HUES48 (cell line): ENCODE data around the gene KMT5C.

Source experiments
- H3K27ac ChIP-seq: one replicate; pipeline ENCODE4 v1.7.0; 2013; ENCODE audit warnings: low read depth, low read length, inconsistent platforms
- H3K27me3 ChIP-seq: 2 replicates; pipeline ENCODE4 v1.6.1; 2013; ENCODE audit warnings: mild to moderate bottlenecking, low read length; ENCODE audit not compliant: control insufficient read depth, insufficient read depth
- H3K36me3 ChIP-seq: 2 replicates; pipeline ENCODE4 v1.6.1; 2013; ENCODE audit warnings: low read length; ENCODE audit not compliant: control insufficient read depth, insufficient read depth
- H3K4me1 ChIP-seq: 2 replicates; pipeline ENCODE4 v1.6.1; 2013; ENCODE audit warnings: mild to moderate bottlenecking, low read length; ENCODE audit not compliant: control insufficient read depth, insufficient read depth
- H3K4me3 ChIP-seq: 2 replicates; pipeline ENCODE4 v1.5.1; 2013; ENCODE audit warnings: mild to moderate bottlenecking, low read depth, low read length
- H3K9ac ChIP-seq: 2 replicates; pipeline ENCODE4 v1.6.1; 2013; ENCODE audit warnings: mild to moderate bottlenecking, low read depth, low read length, moderate library complexity
- H3K9me3 ChIP-seq: 2 replicates; pipeline ENCODE4 v1.6.1; 2013; ENCODE audit warnings: low read length; ENCODE audit not compliant: control insufficient read depth, insufficient read depth

Gene KMT5C

DNA sequence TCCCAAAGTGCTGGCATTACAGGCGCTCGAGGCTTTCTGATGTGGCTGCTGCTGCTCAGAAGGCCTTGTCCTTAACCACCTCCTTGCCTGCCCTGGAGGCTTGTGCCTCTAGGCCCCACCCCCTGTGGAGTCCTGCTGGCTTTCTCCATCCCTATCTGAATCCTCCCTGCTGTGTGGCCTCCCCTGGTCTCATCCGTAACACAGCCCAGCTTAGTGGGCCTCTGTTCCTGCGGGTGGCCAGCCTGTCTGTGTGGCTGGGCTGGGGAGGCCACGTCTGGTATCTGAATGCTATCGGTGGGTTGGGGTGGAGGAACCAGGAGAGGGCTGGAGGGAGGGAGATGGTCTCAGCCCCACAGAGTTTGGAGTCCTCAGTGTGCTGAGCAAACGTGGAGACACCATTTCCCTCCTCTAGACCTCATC, 50.8 kb downstream of the KMT5C start:
- peaks cover 39% of the 10 kb centered on the region for H3K36me3 ChIP-seq

DNA sequence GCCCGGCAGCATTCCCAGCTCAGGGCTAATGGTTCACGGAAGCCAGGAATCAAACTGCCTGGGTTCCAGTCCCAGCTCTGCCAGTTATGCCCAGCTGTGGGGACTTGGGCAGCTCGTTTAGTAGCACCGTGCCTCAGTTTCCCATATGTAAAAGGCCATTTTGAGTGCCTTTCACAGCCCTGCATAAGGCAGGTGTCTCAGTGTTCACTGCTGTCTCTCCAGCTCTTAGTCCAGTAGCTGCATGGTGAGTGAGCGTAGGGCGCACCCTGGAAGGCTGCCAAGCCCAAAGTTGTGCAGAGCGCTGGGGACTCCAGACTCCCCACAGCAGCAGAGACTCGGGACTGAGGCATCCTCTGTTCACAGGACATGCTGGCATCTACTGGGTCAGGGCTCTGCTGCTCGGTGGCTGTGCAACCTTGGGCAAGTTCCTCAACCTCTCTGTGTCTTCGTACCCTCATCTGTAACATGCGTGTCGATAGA, 51.6 kb downstream of the KMT5C start:
- Histone ChIP-seq H3K4me3 (no peak overlapping the region), H3K9ac (no peak overlapping the region), H3K27me3 (no peaks in the 10 kb centered on the region), H3K4me1 (peaks cover 41% of the 10 kb centered on the region), H3K9me3 (no peaks in the 10 kb centered on the region), H3K36me3 (peaks cover 38% of the 10 kb centered on the region), H3K27ac (no peak overlapping the region)

More for the DNA sequence above, 50.8 kb downstream of the KMT5C start:
- no peak overlapping the region for H3K4me3 ChIP-seq
- no peaks in the 10 kb centered on the region for H3K27me3 ChIP-seq
- peaks cover 41% of the 10 kb centered on the region for H3K4me1 ChIP-seq
- peak overlapping the region; percentile 2 for H3K27ac ChIP-seq
- no peak overlapping the region for H3K9ac ChIP-seq
- H3K9me3 ChIP-seq = no peaks in the 10 kb centered on the region

DNA sequence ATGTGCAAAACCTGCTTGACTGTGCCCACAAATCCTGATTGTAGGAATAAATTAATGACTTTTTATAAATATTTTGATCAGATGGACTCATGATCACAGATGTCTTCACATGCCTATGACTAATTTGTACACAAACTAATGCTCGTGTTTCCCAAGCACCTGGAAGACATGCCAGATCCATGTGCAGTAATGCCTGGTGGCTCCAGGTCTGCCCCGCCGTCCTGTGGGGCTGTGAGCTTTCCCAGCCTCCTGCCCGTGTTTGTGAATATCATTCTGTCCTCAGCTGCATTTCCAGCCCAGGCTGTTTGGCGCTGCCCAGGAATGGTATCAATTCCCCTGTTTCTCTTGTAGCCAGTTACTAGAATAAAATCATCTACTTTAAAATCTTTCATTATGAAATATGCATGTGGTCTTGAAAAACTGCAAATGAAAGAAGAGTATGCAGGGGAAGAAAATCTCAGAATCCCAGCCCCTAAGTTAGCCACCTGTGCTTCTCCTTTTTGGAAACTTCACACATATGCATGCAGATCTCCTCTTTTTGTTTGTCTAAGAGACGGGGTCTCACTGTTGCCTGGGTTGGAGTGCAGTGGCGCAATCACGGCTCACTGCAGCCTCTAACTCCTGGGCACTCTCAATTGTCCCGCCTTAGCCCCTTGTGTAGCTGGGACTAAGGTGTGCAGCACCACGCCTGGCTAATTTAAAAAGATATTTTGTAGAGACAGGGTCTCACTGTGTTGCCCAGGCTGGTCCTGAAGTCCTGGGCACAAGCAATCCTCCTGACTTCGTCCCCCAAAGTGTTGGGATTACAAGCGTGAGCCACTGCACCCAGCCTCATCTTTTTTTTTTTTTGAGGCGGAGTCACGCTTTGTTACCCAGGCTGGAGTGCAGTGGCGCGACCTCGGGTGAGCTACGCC, 52.3 kb downstream of the KMT5C start:
- Histone ChIP-seq H3K27me3 (no peaks in the 10 kb centered on the region), H3K4me3 (no peak overlapping the region), H3K27ac (peak overlapping the region; percentile 76), H3K9me3 (no peaks in the 10 kb centered on the region), H3K4me1 (peaks cover 38% of the 10 kb centered on the region), H3K9ac (no peak overlapping the region), H3K36me3 (peaks cover 30% of the 10 kb centered on the region)

DNA sequence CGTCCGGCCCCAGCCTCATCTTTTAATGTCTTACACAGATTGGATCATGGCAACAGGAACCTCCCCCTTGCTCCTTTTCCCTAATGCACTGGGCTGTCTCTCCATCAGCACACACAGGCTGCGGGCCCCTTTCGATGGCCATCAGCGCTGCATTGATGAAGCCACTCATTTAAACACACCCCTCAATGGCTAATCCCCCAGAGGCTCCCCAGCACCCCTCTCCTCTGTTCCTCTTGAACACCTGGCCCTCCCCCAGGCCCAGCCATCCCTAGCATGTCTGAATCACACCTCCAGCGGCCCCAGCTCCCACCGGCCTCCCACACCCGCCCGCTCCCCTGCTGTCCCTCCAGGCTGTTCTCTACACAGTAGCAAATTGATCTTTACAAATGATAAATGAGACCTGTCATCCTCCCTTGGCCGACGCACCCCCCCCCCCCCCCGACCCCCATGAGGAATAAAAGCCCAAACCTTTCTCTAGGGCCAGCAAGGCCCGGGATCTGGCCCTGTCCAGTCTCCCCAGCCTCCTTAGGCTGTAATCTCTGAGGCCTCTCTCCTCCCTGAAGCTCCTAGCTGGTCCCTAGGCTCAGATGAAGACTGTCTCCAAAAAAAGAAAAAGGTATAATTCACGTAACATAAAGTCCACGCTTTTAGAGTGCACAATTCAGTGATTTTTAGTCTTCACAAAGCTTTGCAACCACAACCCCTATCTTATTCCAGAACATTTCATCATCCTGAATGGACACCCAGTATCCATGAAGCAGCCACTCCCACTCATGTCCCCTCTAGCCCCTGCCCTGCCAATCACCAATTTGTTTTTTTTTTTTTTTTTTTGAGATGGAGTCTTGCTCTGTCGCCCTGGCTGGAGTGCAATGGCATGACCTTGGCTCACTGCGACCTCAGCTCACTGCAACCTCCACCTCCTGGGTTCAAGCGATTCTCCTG, 53.4 kb downstream of the KMT5C start:
- 0 out of 2 replicates have a peak overlapping the region, but pooled peaks have one; percentile 2 for H3K4me3 ChIP-seq
- H3K9me3 ChIP-seq = no peaks in the 10 kb centered on the region
- peaks cover 19% of the 10 kb centered on the region for H3K36me3 ChIP-seq
- no peak overlapping the region for H3K9ac ChIP-seq
- no peaks in the 10 kb centered on the region for H3K27me3 ChIP-seq
- H3K27ac ChIP-seq = peak overlapping the region; percentile 76
- peaks cover 28% of the 10 kb centered on the region for H3K4me1 ChIP-seq
